ENCODE measurements around the gene FARP1.

FARP1 gene

GRCh38 chr13:98169331-98169730 lies 26.4 kb downstream of the FARP1 start:
- H3K4me3 ChIP-seq (ENCODE audit: low read length), result no peak overlapping the region
- peaks cover 24% of the 10 kb centered on the region for H3K4me1 ChIP-seq (ENCODE audit: control insufficient read depth, insufficient read depth, low read length)
- H3K9ac ChIP-seq (ENCODE audit: low read length), result no peak overlapping the region
- no peaks in the 10 kb centered on the region for H3K9me3 ChIP-seq (ENCODE audit: control insufficient read depth, low read length)
- no peaks in the 10 kb centered on the region for H3K36me3 ChIP-seq (ENCODE audit: control insufficient read depth, insufficient read depth, low read length)
- no peaks in the 10 kb centered on the region for H3K27me3 ChIP-seq (ENCODE audit: control insufficient read depth, insufficient read depth, low read length)

DNA sequence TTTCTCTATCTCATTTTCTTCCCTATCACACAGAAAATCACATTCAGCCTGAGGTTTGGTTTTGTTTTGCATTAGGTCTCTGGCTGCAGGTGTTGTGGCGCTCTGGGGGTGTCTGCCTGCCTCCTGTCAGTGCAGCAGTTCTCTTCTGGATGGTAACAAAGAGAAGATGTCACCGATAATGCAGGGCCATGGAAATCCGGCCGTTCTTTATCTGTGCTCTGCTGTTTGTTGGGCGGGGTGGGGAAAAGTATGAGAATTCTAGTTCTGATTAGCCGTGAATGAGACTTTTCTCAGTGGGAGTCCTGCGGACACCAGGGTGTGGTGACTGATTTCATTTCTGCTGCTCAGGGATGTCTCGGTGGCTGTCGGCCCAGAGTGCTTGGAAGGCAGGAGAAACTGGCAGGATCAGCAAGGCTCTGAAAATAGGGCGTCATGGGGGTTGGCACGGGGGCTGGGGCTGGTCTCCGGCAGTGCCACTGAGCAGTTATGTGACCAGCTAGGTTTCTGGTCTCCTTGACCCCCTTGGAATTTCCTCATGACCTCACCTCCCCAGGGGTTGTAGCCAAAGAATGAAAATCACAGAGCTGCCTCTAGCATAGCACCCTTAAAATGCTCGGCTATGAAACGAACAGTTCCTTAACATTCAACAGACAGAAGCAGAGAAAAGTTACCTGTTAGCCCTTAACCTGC lies 29.2 kb downstream of the FARP1 start:
- Histone ChIP-seq H3K9me3 (ENCODE audit: control insufficient read depth, low read length) (no peaks in the 10 kb centered on the region), H3K4me3 (ENCODE audit: low read length) (no peak overlapping the region), H3K27me3 (ENCODE audit: control insufficient read depth, insufficient read depth, low read length) (no peaks in the 10 kb centered on the region), H3K36me3 (ENCODE audit: control insufficient read depth, insufficient read depth, low read length) (no peaks in the 10 kb centered on the region), H3K9ac (ENCODE audit: low read length) (peak overlapping the region; percentile 54), H3K4me1 (ENCODE audit: control insufficient read depth, insufficient read depth, low read length) (peaks cover 33% of the 10 kb centered on the region)

DNA sequence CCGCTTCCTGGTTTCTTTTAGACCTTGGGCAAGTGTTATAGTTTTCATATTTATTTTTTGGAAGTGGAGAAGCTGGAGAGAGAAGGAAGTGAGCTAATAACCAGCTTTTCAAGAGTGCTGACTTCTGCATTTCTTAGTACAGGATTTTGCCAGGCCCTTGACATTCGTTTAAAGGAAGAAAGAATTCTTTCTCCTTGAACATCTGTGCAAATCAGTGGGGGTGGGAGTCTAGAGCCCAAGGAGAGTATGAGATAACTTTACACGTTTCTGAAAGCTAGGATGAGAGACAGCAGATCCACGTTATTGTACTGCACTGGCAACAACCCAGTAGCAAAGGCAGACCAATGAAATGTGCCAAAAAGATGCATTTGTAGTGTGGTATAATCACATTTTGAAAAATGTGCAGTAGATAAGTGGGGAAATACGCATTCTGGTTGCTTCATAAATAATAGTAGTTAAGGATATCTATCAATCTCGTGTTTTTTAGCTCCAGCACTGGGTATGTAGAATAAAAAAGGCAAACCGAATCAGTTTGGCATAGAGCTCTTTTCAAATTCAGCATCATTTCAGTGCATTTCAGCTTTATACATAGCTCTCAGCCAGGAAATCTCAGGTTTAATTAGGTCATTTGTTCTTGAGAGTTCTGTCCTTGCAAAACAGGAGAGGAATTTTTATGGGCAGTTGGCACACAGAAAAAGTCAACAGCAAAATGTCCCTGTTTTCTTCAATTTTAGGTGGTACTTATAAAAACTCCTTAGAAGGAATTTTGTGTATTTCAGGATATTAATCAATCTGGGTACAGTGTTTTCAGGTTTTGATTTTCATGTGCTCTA lies 29.9 kb downstream of the FARP1 start:
- Histone ChIP-seq H3K27me3 (ENCODE audit: control insufficient read depth, insufficient read depth, low read length) (no peaks in the 10 kb centered on the region), H3K4me3 (ENCODE audit: low read length) (no peak overlapping the region), H3K9me3 (ENCODE audit: control insufficient read depth, low read length) (no peaks in the 10 kb centered on the region), H3K4me1 (ENCODE audit: control insufficient read depth, insufficient read depth, low read length) (peaks cover 33% of the 10 kb centered on the region), H3K9ac (ENCODE audit: low read length) (peak overlapping the region; percentile 54), H3K36me3 (ENCODE audit: control insufficient read depth, insufficient read depth, low read length) (no peaks in the 10 kb centered on the region)

DNA sequence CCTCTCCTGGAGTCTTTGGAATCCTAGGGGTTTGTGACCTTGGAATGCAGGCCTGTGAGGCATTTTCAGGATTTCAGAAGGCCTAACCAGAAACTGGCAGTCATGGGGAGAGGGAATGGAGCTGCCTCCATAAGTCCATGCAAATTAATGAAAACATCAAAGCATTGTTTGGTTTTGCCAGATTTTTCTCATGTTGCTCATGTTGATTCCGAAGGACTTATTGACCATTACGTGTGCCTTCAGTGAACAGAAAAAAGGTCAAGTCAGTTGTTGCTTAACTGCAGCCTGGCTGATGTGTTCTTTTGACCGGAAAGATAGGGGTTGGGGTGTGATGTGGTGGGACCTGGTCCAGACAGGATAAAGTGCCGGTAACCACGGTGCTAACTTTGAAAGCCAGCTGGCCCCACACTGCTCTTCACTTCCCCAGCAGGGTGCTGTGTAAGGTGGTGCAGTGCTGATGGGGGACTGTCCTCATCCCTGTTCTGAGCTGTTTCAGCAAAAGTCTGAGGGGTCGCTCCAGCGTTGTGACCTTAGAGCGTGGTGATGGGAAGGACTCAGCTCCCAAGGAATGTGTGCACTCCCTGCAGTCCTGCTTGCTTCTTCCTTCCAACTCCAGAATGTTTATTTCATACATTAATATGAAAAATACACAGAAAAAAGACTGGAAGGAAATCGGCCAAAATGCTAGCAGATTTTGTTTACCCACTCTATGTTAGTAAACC lies 30.7 kb downstream of the FARP1 start:
- no peaks in the 10 kb centered on the region for H3K27me3 ChIP-seq (ENCODE audit: control insufficient read depth, insufficient read depth, low read length)
- no peaks in the 10 kb centered on the region for H3K9me3 ChIP-seq (ENCODE audit: control insufficient read depth, low read length)
- H3K36me3 ChIP-seq (ENCODE audit: control insufficient read depth, insufficient read depth, low read length), result no peaks in the 10 kb centered on the region
- H3K4me1 ChIP-seq (ENCODE audit: control insufficient read depth, insufficient read depth, low read length), result peaks cover 33% of the 10 kb centered on the region
- no peak overlapping the region for H3K9ac ChIP-seq (ENCODE audit: low read length)
- no peak overlapping the region for H3K4me3 ChIP-seq (ENCODE audit: low read length)

DNA sequence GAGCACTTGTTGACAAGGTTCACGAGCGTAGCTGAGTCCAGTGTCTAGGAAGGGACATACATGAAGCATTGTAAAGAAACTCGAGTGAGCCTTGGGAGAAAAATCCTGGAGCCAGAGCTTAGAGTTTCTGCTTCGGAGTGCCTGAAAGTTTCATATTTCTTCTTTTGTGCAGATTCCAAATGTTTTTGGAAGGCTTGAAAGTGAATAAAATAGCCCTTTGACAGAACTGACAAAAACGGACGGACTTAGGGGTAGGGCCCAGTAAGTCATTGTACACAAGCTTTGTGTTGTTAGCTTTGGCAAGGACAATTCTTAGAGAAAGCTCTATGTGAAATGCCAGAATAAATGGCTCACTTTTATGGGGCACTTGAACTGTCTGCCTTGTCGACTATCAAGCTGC lies 31.4 kb downstream of the FARP1 start:
- no peak overlapping the region for H3K9ac ChIP-seq (ENCODE audit: low read length)
- peaks cover 36% of the 10 kb centered on the region for H3K4me1 ChIP-seq (ENCODE audit: control insufficient read depth, insufficient read depth, low read length)

GRCh38 chr13:98175043-98175442 lies 32.1 kb downstream of the FARP1 start:
- Histone ChIP-seq H3K4me1 (ENCODE audit: control insufficient read depth, insufficient read depth, low read length) (peaks cover 37% of the 10 kb centered on the region), H3K36me3 (ENCODE audit: control insufficient read depth, insufficient read depth, low read length) (no peaks in the 10 kb centered on the region), H3K4me3 (ENCODE audit: low read length) (no peak overlapping the region), H3K27me3 (ENCODE audit: control insufficient read depth, insufficient read depth, low read length) (no peaks in the 10 kb centered on the region), H3K9me3 (ENCODE audit: control insufficient read depth, low read length) (no peaks in the 10 kb centered on the region), H3K9ac (ENCODE audit: low read length) (no peak overlapping the region)

More for the DNA sequence above, 31.4 kb downstream of the FARP1 start:
- Histone ChIP-seq H3K36me3 (ENCODE audit: control insufficient read depth, insufficient read depth, low read length) (no peaks in the 10 kb centered on the region), H3K4me3 (ENCODE audit: low read length) (no peak overlapping the region), H3K9me3 (ENCODE audit: control insufficient read depth, low read length) (no peaks in the 10 kb centered on the region), H3K27me3 (ENCODE audit: control insufficient read depth, insufficient read depth, low read length) (no peaks in the 10 kb centered on the region)

DNA sequence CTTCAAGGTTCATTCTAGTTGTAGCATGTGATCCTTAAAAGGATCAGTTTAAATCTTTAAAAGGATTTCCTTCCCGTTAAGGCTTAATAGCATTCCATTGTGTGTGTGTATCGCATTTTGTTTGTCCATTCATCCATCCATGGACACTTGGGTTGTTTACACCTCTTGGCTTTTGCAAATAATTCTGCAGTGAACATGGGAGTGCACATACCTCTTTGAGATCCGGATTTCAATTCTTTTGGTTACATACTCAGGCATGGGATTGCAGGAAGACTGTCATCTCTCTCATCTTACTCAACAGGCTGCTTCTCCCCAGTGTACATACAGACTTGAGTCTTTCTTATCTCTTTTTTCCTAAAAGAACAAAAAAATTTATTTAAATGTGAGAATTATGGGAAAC lies 32.9 kb downstream of the FARP1 start:
- Histone ChIP-seq H3K27me3 (ENCODE audit: control insufficient read depth, insufficient read depth, low read length) (no peaks in the 10 kb centered on the region), H3K9ac (ENCODE audit: low read length) (no peak overlapping the region), H3K36me3 (ENCODE audit: control insufficient read depth, insufficient read depth, low read length) (no peaks in the 10 kb centered on the region), H3K9me3 (ENCODE audit: control insufficient read depth, low read length) (no peaks in the 10 kb centered on the region), H3K4me1 (ENCODE audit: control insufficient read depth, insufficient read depth, low read length) (peaks cover 37% of the 10 kb centered on the region), H3K4me3 (ENCODE audit: low read length) (no peak overlapping the region)

DNA sequence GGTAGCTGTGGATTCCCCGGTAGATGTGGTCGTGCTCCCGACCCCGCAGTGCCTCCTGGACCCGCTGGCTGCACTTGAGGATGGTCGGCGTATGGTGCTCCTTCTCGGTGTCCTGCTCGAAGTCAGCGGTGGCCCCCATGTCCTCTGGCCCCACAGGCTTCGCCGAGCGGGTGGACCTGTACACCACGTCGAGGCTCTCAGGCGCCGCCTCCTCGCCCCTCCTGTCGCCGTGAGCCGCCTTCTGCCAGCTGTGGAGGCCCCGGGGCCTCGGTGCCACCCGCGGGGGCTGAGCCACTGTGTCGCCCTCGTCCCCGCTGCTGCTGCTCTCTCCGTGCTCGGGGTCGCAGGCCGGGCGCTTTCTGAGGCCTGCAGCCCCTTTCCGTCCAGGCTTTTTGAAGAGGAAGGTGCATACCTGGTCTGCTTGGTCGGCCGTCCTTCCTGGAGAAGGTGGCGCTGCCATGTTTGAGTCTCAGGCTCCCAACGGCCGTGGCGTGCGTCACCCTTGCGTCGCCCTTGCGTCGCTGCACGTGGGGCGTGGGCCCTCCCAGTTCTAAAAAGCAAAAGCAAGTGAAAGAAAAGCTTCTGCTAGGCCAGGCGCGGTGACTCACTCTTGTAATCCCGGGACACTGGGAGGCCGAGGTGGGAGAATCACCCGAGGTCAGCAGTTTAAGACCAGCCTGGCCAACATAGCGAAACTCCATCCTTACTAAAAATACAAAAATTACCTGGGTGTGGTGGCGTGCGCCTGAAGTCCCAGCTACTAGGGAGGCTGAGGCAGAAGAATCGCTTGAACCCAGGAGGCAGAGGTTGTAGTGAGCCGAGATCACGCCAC lies 34.1 kb downstream of the FARP1 start, which contains the start of gene RNF113B:
TSS of gene RNF113B (minus strand) at position 493 of the 832 bp plus-strand sequence. CDS start at position 460, 33 bp downstream.
- no peaks in the 10 kb centered on the region for H3K36me3 ChIP-seq (ENCODE audit: control insufficient read depth, insufficient read depth, low read length)
- H3K27me3 ChIP-seq (ENCODE audit: control insufficient read depth, insufficient read depth, low read length), result no peaks in the 10 kb centered on the region
- peaks cover 34% of the 10 kb centered on the region for H3K4me1 ChIP-seq (ENCODE audit: control insufficient read depth, insufficient read depth, low read length)
- no peak within 1 kb of the TSS for H3K9ac ChIP-seq (ENCODE audit: low read length)
- no peak within 1 kb of the TSS for H3K4me3 ChIP-seq (ENCODE audit: low read length)
- H3K9me3 ChIP-seq (ENCODE audit: control insufficient read depth, low read length), result no peaks in the 10 kb centered on the region

GRCh38 chr13:98180092-98180491 lies 37.2 kb downstream of the FARP1 start:
- Histone ChIP-seq H3K9ac (ENCODE audit: low read length) (no peak overlapping the region), H3K4me3 (ENCODE audit: low read length) (no peak overlapping the region), H3K9me3 (ENCODE audit: control insufficient read depth, low read length) (no peaks in the 10 kb centered on the region), H3K27me3 (ENCODE audit: control insufficient read depth, insufficient read depth, low read length) (no peaks in the 10 kb centered on the region), H3K4me1 (ENCODE audit: control insufficient read depth, insufficient read depth, low read length) (peaks cover 6% of the 10 kb centered on the region), H3K36me3 (ENCODE audit: control insufficient read depth, insufficient read depth, low read length) (no peaks in the 10 kb centered on the region)

DNA sequence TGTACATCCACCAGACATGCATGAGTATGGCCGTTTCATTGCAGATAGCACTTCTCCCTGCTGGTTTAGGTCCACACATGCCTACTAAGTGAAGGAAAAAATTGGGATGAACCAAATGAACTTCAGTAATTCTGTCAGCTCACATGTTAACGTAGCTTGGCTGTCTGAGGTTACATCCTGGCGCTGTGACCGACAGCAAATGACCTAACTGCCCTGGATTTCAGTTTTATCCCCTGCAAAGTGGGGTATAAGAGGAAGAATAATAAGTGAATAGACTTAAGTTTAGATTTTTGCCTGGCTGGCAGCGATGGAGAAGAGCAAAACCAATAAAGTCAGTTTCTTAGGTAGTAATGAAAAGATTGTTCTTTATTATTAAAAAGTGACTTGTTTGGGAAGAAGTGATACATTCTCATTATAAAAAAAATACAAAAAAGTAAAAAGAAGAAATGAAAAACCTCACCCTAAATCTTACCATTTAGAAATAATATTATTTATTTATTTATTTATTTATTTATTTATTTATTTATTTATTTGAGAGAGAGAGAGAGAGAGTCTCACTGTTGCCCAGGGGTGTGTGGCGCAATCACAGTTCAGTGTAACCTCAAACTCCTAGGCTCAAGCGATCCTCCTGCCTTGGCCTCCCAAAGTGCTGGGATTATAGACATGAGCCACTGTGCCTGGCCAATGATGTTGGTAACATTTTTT lies 38.4 kb downstream of the FARP1 start:
- Histone ChIP-seq H3K4me1 (ENCODE audit: control insufficient read depth, insufficient read depth, low read length) (peaks cover 4% of the 10 kb centered on the region), H3K36me3 (ENCODE audit: control insufficient read depth, insufficient read depth, low read length) (no peaks in the 10 kb centered on the region), H3K4me3 (ENCODE audit: low read length) (no peak overlapping the region), H3K27me3 (ENCODE audit: control insufficient read depth, insufficient read depth, low read length) (no peaks in the 10 kb centered on the region), H3K9ac (ENCODE audit: low read length) (no peak overlapping the region), H3K9me3 (ENCODE audit: control insufficient read depth, low read length) (no peaks in the 10 kb centered on the region)

DNA sequence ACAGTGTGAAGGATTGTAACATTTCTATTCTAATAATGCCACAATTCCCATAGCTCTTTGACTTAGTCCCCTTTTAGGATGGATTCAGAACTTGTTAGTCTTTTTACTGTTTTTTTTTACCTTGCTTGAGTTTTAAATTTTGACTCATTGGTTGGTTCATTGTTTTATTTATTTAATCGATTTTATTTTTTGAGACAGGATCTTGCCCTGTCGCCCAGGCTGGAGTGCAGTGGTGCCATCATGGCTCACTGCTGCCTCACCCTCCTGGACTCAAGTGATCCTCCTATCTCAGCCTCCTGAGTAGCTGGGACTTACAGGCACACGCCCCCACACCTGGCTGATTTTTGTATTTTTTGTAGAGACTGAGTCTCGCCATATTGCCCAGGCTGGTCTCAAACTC lies 39.3 kb downstream of the FARP1 start:
- no peak overlapping the region for H3K9ac ChIP-seq (ENCODE audit: low read length)
- H3K36me3 ChIP-seq (ENCODE audit: control insufficient read depth, insufficient read depth, low read length), result no peaks in the 10 kb centered on the region
- no peaks in the 10 kb centered on the region for H3K27me3 ChIP-seq (ENCODE audit: control insufficient read depth, insufficient read depth, low read length)
- no peak overlapping the region for H3K4me3 ChIP-seq (ENCODE audit: low read length)
- no peaks in the 10 kb centered on the region for H3K9me3 ChIP-seq (ENCODE audit: control insufficient read depth, low read length)
- peaks cover 4% of the 10 kb centered on the region for H3K4me1 ChIP-seq (ENCODE audit: control insufficient read depth, insufficient read depth, low read length)

Data from mucosa of stomach (tissue), 1 donor.